Uterus (tissue), 4 donors: ENCODE results near the gene FLVCR2. TPM values are rescaled to one million over a fixed set of nuclear protein-coding genes. Genes with fewer than 3 reads are reported as not detected.
"Not testable (repeated sequence)": the region's sequence is repeated elsewhere in the genome, so short reads cannot be mapped to it uniquely, and the experiment has no call there.

Experiments used
- DNase-seq, 2 donors: peaks; one replicate each; pipeline ENCODE4 v3.0.0-alpha.2; 2019 to 2020
- H3K27ac ChIP-seq, 2 donors: fragments of 200-600 bp; sonication (generic); 1 replicate in 1 of 2; 2 replicates in 1 of 2; pipeline ENCODE4 v1.5.1; 2016 to 2018
- H3K27me3 ChIP-seq, 2 donors: fragments of 200-600 bp; sonication (generic); one replicate each; pipeline ENCODE4 v1.5.1; 2018 to 2019; ENCODE audit warnings: control low read depth in 1 of 2
- H3K36me3 ChIP-seq, 2 donors: fragments of 200-600 bp; sonication (generic); one replicate each; pipeline ENCODE4 v1.5.1; 2019; ENCODE audit warnings: control low read depth in 1 of 2
- H3K4me1 ChIP-seq, 2 donors: fragments of 200-600 bp; sonication (generic); one replicate each; pipeline ENCODE4 v1.5.1; 2018 to 2019; ENCODE audit warnings: control low read depth in 1 of 2
- H3K4me3 ChIP-seq, 2 donors: fragments of 200-600 bp; sonication (generic); 1 replicate in 1 of 2; 2 replicates in 1 of 2; pipeline ENCODE4 v1.5.1; 2018 to 2019; ENCODE audit warnings: mild to moderate bottlenecking in 1 of 2
- H3K9me3 ChIP-seq, 2 donors: fragments of 200-600 bp; sonication (generic); one replicate each; pipeline ENCODE4 v1.5.1; 2019; ENCODE audit warnings: control low read depth in 1 of 2
- CTCF ChIP-seq, 4 experiments: fragments of 200-600 bp in 2 of 4; fragments of 450-650 bp in 2 of 4; sonication (generic) in 2 of 4; IDR thresholded peaks; one replicate each; pipeline ENCODE4 v1.5.1; 2016 to 2019; ENCODE audit warnings: antibody characterized with exemption in 4 of 4, mild to moderate bottlenecking in 2 of 4, moderate library complexity in 1 of 4
- POLR2A ChIP-seq, 2 donors: fragments of 450-650 bp; IDR thresholded peaks; one replicate each; pipeline ENCODE4 v1.6.1; 2016; ENCODE audit warnings: antibody characterized with exemption in 2 of 2, mild to moderate bottlenecking in 1 of 2, moderate library complexity in 1 of 2
- intact Hi-C: fragments of 100-400 bp; cut with DNase I; formaldehyde crosslinking; loops from one replicate; pipeline ENCODE4 v1.15.1; 2023; ENCODE audit warnings: low total_unique reads
- total RNA-seq, 4 donors: library from RNA; depleted of rRNA in 3 of 4; stranded (reverse); fragments of >200 nt in 3 of 4; gene quantifications; one replicate each; pipeline versions ENCODE4 v1.1.0 to v1.2.4, GENCODE V29; 2014 to 2023
- donor health status: DM: yes; HTN: yes; CAD: no.

The FLVCR2 gene
- total RNA-seq, 4 donors from 2014 or later = 2.3 to 15.0 (median 3.3) TPM

- H3K4me1 ChIP-seq = no peaks in the 10 kb centered on the region
- H3K27me3 ChIP-seq = no peaks in the 10 kb centered on the region
- H3K9me3 ChIP-seq = no peaks in the 10 kb centered on the region
- H3K27ac ChIP-seq = no peak overlapping the region
- intact Hi-C loops = no loop called here
- H3K4me3 ChIP-seq = no peak overlapping the region
- TF ChIP-seq CTCF (IDR thresholded peaks at IDR 0.05) (no peak), POLR2A (IDR thresholded peaks at IDR 0.05) (no peak)
- no peaks in the 10 kb centered on the region for H3K36me3 ChIP-seq
- no peak for DNase-seq
These were observed 97.0 kb downstream of the FLVCR2 start for GRCh38 chr14:75675265-75675960.

- no peaks in the 10 kb centered on the region for H3K27me3 ChIP-seq
- DNase-seq = no peak
- no peaks in the 10 kb centered on the region for H3K4me1 ChIP-seq
- H3K27ac ChIP-seq = no peak overlapping the region
- H3K9me3 ChIP-seq = no peaks in the 10 kb centered on the region
- H3K4me3 ChIP-seq = no peak overlapping the region
- intact Hi-C loops = no loop called here
- TF ChIP-seq CTCF (IDR thresholded peaks at IDR 0.05) = no peak
- TF ChIP-seq POLR2A (IDR thresholded peaks at IDR 0.05) = no peak
- no peaks in the 10 kb centered on the region for H3K36me3 ChIP-seq
These were observed 107.5 kb downstream of the FLVCR2 start for GRCh38 chr14:75685910-75686309.

GRCh38 chr14:75689012-75689411 lies 110.6 kb downstream of the FLVCR2 start:
- no peaks in the 10 kb centered on the region for H3K36me3 ChIP-seq
- H3K4me1 ChIP-seq = no peaks in the 10 kb centered on the region
- H3K27me3 ChIP-seq = no peaks in the 10 kb centered on the region
- no peaks in the 10 kb centered on the region for H3K9me3 ChIP-seq
- H3K4me3 ChIP-seq = no peak overlapping the region
- TF ChIP-seq CTCF (IDR thresholded peaks at IDR 0.05) (no peak), POLR2A (IDR thresholded peaks at IDR 0.05) (no peak)
- intact Hi-C loops = no loop called here
- DNase-seq = peak in 1 of 2 donors; percentile 31
- no peak overlapping the region for H3K27ac ChIP-seq

- no peak overlapping the region for H3K4me3 ChIP-seq
- TF ChIP-seq CTCF (IDR thresholded peaks at IDR 0.05) = no peak
- no peak for TF ChIP-seq POLR2A (IDR thresholded peaks at IDR 0.05)
- intact Hi-C loops = no loop called here
- H3K9me3 ChIP-seq = no peaks in the 10 kb centered on the region
- no peak overlapping the region for H3K27ac ChIP-seq
- no peaks in the 10 kb centered on the region for H3K4me1 ChIP-seq
- DNase-seq = no peak
- no peaks in the 10 kb centered on the region for H3K27me3 ChIP-seq
- H3K36me3 ChIP-seq = no peaks in the 10 kb centered on the region
These were observed 111.6 kb downstream of the FLVCR2 start for GRCh38 chr14:75690010-75690409.

- H3K9me3 ChIP-seq, H3K4me1 ChIP-seq, DNase-seq, intact Hi-C loops, H3K27me3 ChIP-seq, H3K36me3 ChIP-seq, H3K4me3 ChIP-seq, H3K27ac ChIP-seq: not testable (repeated sequence)
These were observed 116.6 kb downstream of the FLVCR2 start for GRCh38 chr14:75695025-75695424.

- no peak for TF ChIP-seq CTCF (IDR thresholded peaks at IDR 0.05)
- TF ChIP-seq POLR2A (IDR thresholded peaks at IDR 0.05) = no peak
- Histone ChIP-seq H3K27me3 (no peaks in the 10 kb centered on the region), H3K36me3 (no peaks in the 10 kb centered on the region), H3K4me3 (no peak overlapping the region), H3K9me3 (no peaks in the 10 kb centered on the region), H3K27ac (no peak overlapping the region), H3K4me1 (no peaks in the 10 kb centered on the region)
- DNase-seq = no peak
- intact Hi-C loops = no loop called here
These were observed 119.0 kb downstream of the FLVCR2 start for GRCh38 chr14:75697386-75697785.
